GM23338 (cell line): ENCODE measurements around the gene TASL. TPM values are rescaled to one million over a fixed set of nuclear protein-coding genes. Genes with fewer than 3 reads are reported as not detected.

Experiments
- ATAC-seq: fragments of 200-7000 bp; cut with Tn5 transposase; 3 replicates; pipeline ENCODE4 v1.9.1; 2020
- DNase-seq: peaks from one replicate; pipeline ENCODE4 v3.0.0-alpha.2; 2015; ENCODE audit warnings: low spot score
- H2AFZ ChIP-seq: fragments of 200-600 bp; sonication (generic); 2 replicates; pipeline ENCODE4 v1.8.0; 2016; ENCODE audit warnings: antibody characterized with exemption, mild to moderate bottlenecking, moderate library complexity
- H3F3A ChIP-seq: fragments of 200-600 bp; sonication (generic); replicated peaks from 2 replicates; pipeline ENCODE4 v1.8.0; 2017; ENCODE audit warnings: antibody characterized with exemption, mixed run types, low read depth
- H3K27ac ChIP-seq: fragments of 200-600 bp; sonication (generic); 2 replicates; pipeline ENCODE4 v1.6.1; 2016; ENCODE audit warnings: low read depth
- H3K27me3 ChIP-seq: fragments of 200-600 bp; sonication (generic); 2 replicates; pipeline ENCODE4 v1.8.0; 2016; ENCODE audit warnings: mild to moderate bottlenecking, mixed run types, moderate library complexity; ENCODE audit not compliant: insufficient read depth
- H3K36me3 ChIP-seq: fragments of 200-600 bp; sonication (generic); 2 replicates; pipeline ENCODE4 v1.8.0; 2016; ENCODE audit warnings: mild to moderate bottlenecking; ENCODE audit not compliant: insufficient read depth
- H3K4me1 ChIP-seq: fragments of 200-600 bp; sonication (generic); 2 replicates; pipeline ENCODE4 v1.8.0; 2016; ENCODE audit warnings: mild to moderate bottlenecking, moderate library complexity; ENCODE audit not compliant: insufficient read depth
- H3K4me2 ChIP-seq: fragments of 200-600 bp; sonication (generic); 2 replicates; pipeline ENCODE4 v1.7.1; 2017; ENCODE audit warnings: mixed run types
- H3K4me3 ChIP-seq: fragments of 200-600 bp; sonication (generic); 2 replicates; pipeline ENCODE4 v1.6.1; 2016; ENCODE audit warnings: mixed run types
- H3K79me2 ChIP-seq: fragments of 200-600 bp; sonication (generic); replicated peaks from 2 replicates; pipeline ENCODE4 v1.8.0; 2017; ENCODE audit warnings: mild to moderate bottlenecking; ENCODE audit not compliant: insufficient read depth
- H3K9me2 ChIP-seq: fragments of 200-600 bp; sonication (generic); 2 replicates; pipeline ENCODE4 v1.8.0; 2017; ENCODE audit not compliant: insufficient read depth
- H4K20me1 ChIP-seq: fragments of 200-600 bp; sonication (generic); replicated peaks from 2 replicates; pipeline ENCODE4 v1.8.0; 2017; ENCODE audit warnings: mild to moderate bottlenecking; ENCODE audit not compliant: insufficient read depth
- H3K27ac Mint-ChIP-seq: 2 replicates; pipeline ENCODE4 v1.8.0; 2020; ENCODE audit warnings: inconsistent platforms, mild to moderate bottlenecking, moderate library complexity, mixed read lengths
- H3K27me3 Mint-ChIP-seq: 3 replicates; pipeline ENCODE4 v1.8.0; 2022; ENCODE audit warnings: low read depth, mild to moderate bottlenecking, moderate library complexity, mixed read lengths, inconsistent platforms; ENCODE audit not compliant: insufficient read depth, poor library complexity
- H3K36me3 Mint-ChIP-seq: 3 replicates; pipeline ENCODE4 v1.8.0; 2021; ENCODE audit warnings: low read depth, mild to moderate bottlenecking, inconsistent platforms, moderate library complexity, mixed read lengths
- H3K4me1 Mint-ChIP-seq: 3 replicates; pipeline ENCODE4 v1.8.0; 2020; ENCODE audit warnings: mild to moderate bottlenecking, inconsistent platforms, mixed read lengths
- H3K4me3 Mint-ChIP-seq: 3 replicates; pipeline ENCODE4 v1.8.0; 2021; ENCODE audit warnings: moderate library complexity, mild to moderate bottlenecking, inconsistent platforms, mixed read lengths
- H3K9me3 Mint-ChIP-seq: 3 replicates; pipeline ENCODE4 v1.8.0; 2020; ENCODE audit warnings: moderate library complexity, mild to moderate bottlenecking, inconsistent platforms, mixed read lengths
- CREB1 ChIP-seq: fragments of 250-450 bp; sonication (Bioruptor Pico); IDR thresholded peaks from 2 replicates; pipeline ENCODE4 v1.5.0; 2020; ENCODE audit warnings: low read depth, mild to moderate bottlenecking, moderate library complexity
- CTCF ChIP-seq, 2 experiments: fragments of 200-600 bp in 1 of 2; sonication (generic) in 1 of 2; conservative IDR thresholded peaks; 2 replicates each; pipeline versions ENCODE4 v1.5.1 to v1.6.1; 2016 to 2017; ENCODE audit warnings: antibody characterized with exemption in 2 of 2, low read depth in 2 of 2, mild to moderate bottlenecking in 2 of 2, moderate library complexity in 1 of 2
- ETS1 ChIP-seq: IDR thresholded peaks from 2 replicates; pipeline ENCODE4 v1.6.1; 2016; ENCODE audit warnings: antibody characterized with exemption
- EZH2 ChIP-seq: fragments of 200-600 bp; sonication (generic); IDR thresholded peaks from one replicate; pipeline ENCODE4 v1.8.0; 2017; ENCODE audit warnings: antibody characterized with exemption, mild to moderate bottlenecking, low read depth; ENCODE audit not compliant: unreplicated experiment
- EZH2phosphoT487 ChIP-seq: fragments of 200-600 bp; sonication (generic); IDR thresholded peaks from one replicate; pipeline ENCODE4 v1.8.1; 2018; ENCODE audit warnings: antibody characterized with exemption; ENCODE audit not compliant: unreplicated experiment
- NANOG ChIP-seq: IDR thresholded peaks from 2 replicates; pipeline ENCODE4 v1.6.1; 2016; ENCODE audit warnings: antibody characterized with exemption, borderline replicate concordance
- POLR2AphosphoS5 ChIP-seq: IDR thresholded peaks from 2 replicates; pipeline ENCODE4 v1.6.1; 2016; ENCODE audit warnings: antibody characterized with exemption, low read depth
- ZNF462 ChIP-seq: fragments of 250-450 bp; sonication (Bioruptor Pico); IDR thresholded peaks from 2 replicates; pipeline ENCODE4 v1.5.0; 2020; ENCODE audit warnings: mild to moderate bottlenecking, moderate library complexity
- polyA plus RNA-seq: library from polyadenylated mRNA; unstranded; fragments of >200 nt; fragmentation: Nextera tagmentation; extraction: Ambion mirVana; gene quantifications from 2 replicates; pipeline ENCODE4 v1.2.1, GENCODE V29; 2016
- total RNA-seq: library from RNA; depleted of rRNA; stranded (reverse); fragments of >200 nt; shearing (Covaris generic); gene quantifications from 2 replicates; pipeline ENCODE4 v1.2.3, GENCODE V29; 2014

The TASL gene
- total and polyA plus RNA-seq, 2 experiments from 2014 or later, result not detected

GRCh38 chrX:30613721-30614120 lies 36.2 kb upstream of the TASL start (continued):
- no peak for TF ChIP-seq ETS1
- TF ChIP-seq EZH2phosphoT487, result no peak
- TF ChIP-seq CREB1 (CRISPR knock-in tag), result no peak
- TF ChIP-seq NANOG, result no peak
- no peak for TF ChIP-seq CTCF (conservative IDR thresholded peaks at IDR 0.05; ENCODE audit: low read depth in 2 of 2)
- no peak for TF ChIP-seq EZH2
- TF ChIP-seq POLR2AphosphoS5, result no peak

- Mint-ChIP-seq H3K27me3 (peaks cover 2% of the 10 kb centered on the region), H3K36me3 (no peaks in the 10 kb centered on the region), H3K9me3 (no peaks in the 10 kb centered on the region), H3K27ac (no peak overlapping the region), H3K4me3 (no peak overlapping the region), H3K4me1 (peaks cover 5% of the 10 kb centered on the region; the same call in 2 of the 3 replicates)
- Histone ChIP-seq H3K4me3 (no peak overlapping the region), H3F3A (no peaks in the 10 kb centered on the region), H3K27ac (no peak overlapping the region), H4K20me1 (no peaks in the 10 kb centered on the region), H3K9me2 (no peaks in the 10 kb centered on the region), H3K36me3 (no peaks in the 10 kb centered on the region), H3K27me3 (no peaks in the 10 kb centered on the region), H3K4me1 (0 out of 2 replicates have a peak, but pooled peaks cover 3% of the 10 kb centered on the region), H3K79me2 (no peaks in the 10 kb centered on the region), H2AFZ (no peak overlapping the region), H3K4me2 (no peak overlapping the region)
- no peak for ATAC-seq
- DNase-seq, result no peak
- no peak for TF ChIP-seq CTCF (conservative IDR thresholded peaks at IDR 0.05; ENCODE audit: low read depth in 2 of 2)
- no peak for TF ChIP-seq ZNF462 (CRISPR knock-in tag)
- no peak for TF ChIP-seq NANOG
- no peak for TF ChIP-seq ETS1
Measured at GRCh38 chrX:30612250-30612655, 34.7 kb upstream of the TASL start.
